Psoas muscle (tissue), 8 donors: ENCODE measurements around the gene AZIN2. TPM values are rescaled to one million over a fixed set of nuclear protein-coding genes. Genes with fewer than 3 reads are reported as not detected.
A peak's percentile ranks its signal among the peaks of the same experiment; 100 is the strongest.

Experiments used
- ATAC-seq, 4 donors: fragments of 200-7000 bp; cut with Tn5 transposase; one replicate each; pipeline ENCODE4 v1.9.1; 2020; ENCODE audit warnings: moderate library complexity in 3 of 4, mild to moderate bottlenecking in 2 of 4
- DNase-seq, 2 donors: peaks; one replicate each; pipeline ENCODE4 v3.0.0-alpha.2; 2020
- H3K27ac ChIP-seq: fragments of 200-600 bp; one replicate; pipeline ENCODE4 v1.8.0; 2022
- H3K27me3 ChIP-seq, 3 donors: fragments of 200-600 bp in 1 of 3; one replicate each; pipeline versions ENCODE4 v1.6.1 to v1.8.0; 2013 to 2022; ENCODE audit warnings: low read length in 2 of 3, mild to moderate bottlenecking in 2 of 3, moderate library complexity in 1 of 3; ENCODE audit not compliant: insufficient read depth in 3 of 3
- H3K36me3 ChIP-seq, 2 donors: fragments of 200-600 bp in 1 of 2; one replicate each; pipeline versions ENCODE4 v1.6.1 to v1.8.0; 2013 to 2022; ENCODE audit warnings: low read depth in 1 of 2, mild to moderate bottlenecking in 1 of 2, moderate library complexity in 1 of 2; ENCODE audit not compliant: insufficient read depth in 1 of 2
- H3K4me1 ChIP-seq: fragments of 200-600 bp; one replicate; pipeline ENCODE4 v1.8.0; 2022
- H3K4me3 ChIP-seq: fragments of 200-600 bp; one replicate; pipeline ENCODE4 v1.8.0; 2022; ENCODE audit warnings: mild to moderate bottlenecking
- H3K9me3 ChIP-seq: fragments of 200-600 bp; one replicate; pipeline ENCODE4 v1.8.0; 2022
- CTCF ChIP-seq: fragments of 200-600 bp; IDR thresholded peaks from one replicate; pipeline ENCODE4 v1.8.0; 2022; ENCODE audit warnings: antibody characterized with exemption
- WGBS, 3 donors: extraction: QIAGEN DNeasy Blood & Tissue Kit; methylation state at CpG; one replicate each; pipeline versions ENCODE4 v1.1.6 to v1.1.7; 2013; 5-methylcytosine and 5-hydroxymethylcytosine counted together
- intact Hi-C, 2 donors: fragments of 100-400 bp; cut with DNase I; formaldehyde crosslinking; loops; one replicate each; pipeline versions ENCODE4 v1.11.0 to v1.14.2; 2022
- polyA plus RNA-seq, 3 donors: library from polyadenylated mRNA; stranded (reverse); fragments of 200-250 nt; gene quantifications; one replicate each; pipeline ENCODE4 v1.2.3, GENCODE V29; 2013
- total RNA-seq, 4 donors: library from RNA; stranded (reverse); fragmentation: NEBNext Ultra II Directional in 2 of 4; extraction: Animal tissue kit (Norgen Biotek cat#: 25700) in 2 of 4; gene quantifications; one replicate each; pipeline versions ENCODE4 v1.2.1 to v1.2.4, GENCODE V29; 2021 to 2023
- donor health status: healthy with polysubstance abuse.
- donor health status: DM: no; HTN: no; CAD: no; lungs with moderate emphysema.
- donor health status: Bipolar disorder and iron deficiency.
- donor health status: healthy.
- donor health status: DM: yes; HTN: yes; CAD: no.
- donor health status: DM: no; HTN: no; CAD: no.
- donor health status: DM: no; HTN: no; CAD: no.
- donor health status: DM: yes; HTN: yes; CAD: no.

AZIN2 gene
- total and polyA plus RNA-seq, 7 donors = 0.17 to 3.5 (median 0.96) TPM

- peaks cover 0 to 3% (median 0%) of the 10 kb centered on the region in 3 donors for H3K27me3 ChIP-seq
- no peaks in the 10 kb centered on the region for H3K9me3 ChIP-seq
- H3K36me3 ChIP-seq = no peaks in the 10 kb centered on the region
- TF ChIP-seq CTCF = no peak
- H3K27ac ChIP-seq = no peak overlapping the region
- intact Hi-C loops = loop anchor here in 1 of 2 donors (5.0 kb wide), 1 partner anchor 348 kb away; no protein-coding TSS in a partner anchor
- H3K4me3 ChIP-seq = no peak overlapping the region
- no peak for DNase-seq
- ATAC-seq = no peak
- no peaks in the 10 kb centered on the region for H3K4me1 ChIP-seq
- 77 to 86% (median 83%) methylated on average over 2 of the region's 2 CpGs for WGBS, 3 donors
These were observed 38.1 kb downstream of the AZIN2 start for GRCh38 chr1:33119050-33119449.

DNA sequence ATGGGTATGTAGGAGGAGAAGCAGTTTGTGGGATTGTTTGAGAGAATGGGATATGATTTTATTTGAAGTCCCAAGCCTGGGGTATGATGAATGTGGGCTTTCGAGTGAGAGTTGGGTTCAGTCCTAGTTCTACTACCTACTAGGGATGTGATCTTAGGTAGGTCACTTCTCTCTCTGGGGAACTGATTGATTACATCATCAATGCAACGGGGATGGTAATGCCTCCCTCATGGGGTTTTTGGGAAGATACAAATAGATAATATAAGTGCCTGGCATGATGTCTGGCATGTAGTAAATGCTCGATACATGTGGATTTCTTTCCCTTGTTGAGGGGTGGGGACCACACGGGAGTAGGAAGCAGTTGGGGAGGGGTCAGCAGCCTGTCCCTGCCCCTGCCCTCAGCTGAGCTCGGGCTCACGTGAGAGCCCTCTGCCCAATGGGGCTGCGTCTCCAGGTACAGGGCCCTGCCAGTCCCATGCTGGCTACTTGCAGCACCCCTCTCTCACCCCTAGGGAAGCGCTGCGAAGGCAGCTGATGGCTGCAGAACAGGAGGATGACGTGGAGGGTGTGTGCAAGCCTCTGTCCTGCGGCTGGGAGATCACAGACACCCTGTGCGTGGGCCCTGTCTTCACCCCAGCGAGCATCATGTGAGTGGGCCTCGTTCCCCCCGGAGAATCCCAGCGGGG, 38.7 kb downstream of the AZIN2 start:
- TF ChIP-seq CTCF = no peak
- peaks cover 0 to 3% (median 0%) of the 10 kb centered on the region in 3 donors for H3K27me3 ChIP-seq
- no peaks in the 10 kb centered on the region for H3K4me1 ChIP-seq
- DNase-seq (no peak), ATAC-seq (peak in 1 of 4 donors; percentile 36)
- intact Hi-C loops = loop anchor here (5.0 to 10.0 kb wide), 2 partner anchors 245 to 348 kb away; no protein-coding TSS in a partner anchor
- WGBS, 3 donors = 51 to 61% (median 56%) methylated on average over 15 to 16 of the region's 16 CpGs
- H3K4me3 ChIP-seq = no peak overlapping the region
- no peaks in the 10 kb centered on the region for H3K36me3 ChIP-seq
- H3K9me3 ChIP-seq = no peaks in the 10 kb centered on the region
- no peak overlapping the region for H3K27ac ChIP-seq

DNA sequence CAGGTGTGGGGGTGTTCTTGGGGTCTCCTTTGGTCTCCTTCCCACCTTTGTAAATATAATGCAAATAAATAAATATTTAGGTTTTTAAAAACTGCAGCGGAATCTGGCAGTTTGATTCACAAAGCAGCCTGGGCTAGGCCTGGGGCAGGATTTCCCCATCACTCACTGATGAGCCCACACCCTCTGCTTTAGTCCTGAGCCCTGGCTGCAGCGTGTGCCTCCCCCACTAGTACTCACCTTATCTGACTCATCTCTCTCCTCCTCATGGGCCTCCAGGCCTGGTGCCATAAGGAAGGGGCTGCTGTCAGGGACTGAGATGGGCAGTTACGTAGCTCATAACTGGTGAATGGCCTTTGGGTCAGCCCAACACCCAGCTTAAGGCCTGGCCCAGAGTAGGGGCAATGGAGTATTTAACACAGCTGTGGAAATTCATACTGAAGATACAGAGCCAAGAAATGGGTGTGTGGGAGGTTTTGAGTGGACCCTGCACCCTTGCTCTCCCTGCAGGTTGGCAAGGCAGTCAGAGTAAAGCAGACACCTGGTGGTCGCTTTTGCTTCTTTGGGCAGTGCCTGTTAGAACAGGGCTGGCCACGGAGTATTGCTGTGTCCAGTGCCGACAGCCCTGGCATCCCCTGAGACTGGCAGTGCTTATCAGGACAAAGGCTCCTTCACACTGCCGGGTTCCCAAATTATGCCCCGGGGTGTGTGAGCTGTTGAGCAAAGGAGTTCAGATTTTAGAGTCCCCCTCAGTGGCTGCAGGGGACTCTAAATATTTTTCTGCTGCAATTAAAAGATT, 39.7 kb downstream of the AZIN2 start:
- Histone ChIP-seq H3K9me3 (no peaks in the 10 kb centered on the region), H3K4me1 (no peaks in the 10 kb centered on the region), H3K36me3 (peaks cover 0 to 5% of the 10 kb centered on the region in 2 donors), H3K4me3 (no peak overlapping the region), H3K27ac (no peak overlapping the region), H3K27me3 (peaks cover 0 to 3% (median 0%) of the 10 kb centered on the region in 3 donors)
- WGBS, 3 donors = 81 to 82% (median 81%) methylated on average over 8 of the region's 8 CpGs
- no peak for TF ChIP-seq CTCF
- DNase-seq (no peak), ATAC-seq (no peak)
- intact Hi-C loops = loop anchor here in 1 of 2 donors (10.0 kb wide), 1 partner anchor 244 kb away; no protein-coding TSS in a partner anchor

- Histone ChIP-seq H3K9me3 (no peaks in the 10 kb centered on the region), H3K27me3 (peaks cover 0 to 3% (median 0%) of the 10 kb centered on the region in 3 donors), H3K27ac (no peak overlapping the region), H3K4me1 (peaks cover 6% of the 10 kb centered on the region), H3K4me3 (no peak overlapping the region), H3K36me3 (peaks cover 0 to 5% of the 10 kb centered on the region in 2 donors)
- WGBS, 3 donors = 78 to 84% (median 81%) methylated on average over 5 of the region's 5 CpGs
- DNase-seq (no peak), ATAC-seq (no peak)
- TF ChIP-seq CTCF = no peak
- intact Hi-C loops = loop anchor here in 1 of 2 donors (10.0 kb wide), 1 partner anchor 243 kb away; no protein-coding TSS in a partner anchor
These were observed 40.8 kb downstream of the AZIN2 start for GRCh38 chr1:33121728-33122127.
